HG03460 (cell line): ENCODE data around the gene PLSCR4.
"Not testable (repeated sequence)": the region's sequence is repeated elsewhere in the genome, so short reads cannot be mapped to it uniquely, and the experiment has no call there.

Experiments
- ATAC-seq: cut with Tn5 transposase; IDR thresholded peaks from one replicate; pipeline ENCODE4 v1.9.1; 2021; ENCODE audit not compliant: unreplicated experiment

PLSCR4 gene, protein sequence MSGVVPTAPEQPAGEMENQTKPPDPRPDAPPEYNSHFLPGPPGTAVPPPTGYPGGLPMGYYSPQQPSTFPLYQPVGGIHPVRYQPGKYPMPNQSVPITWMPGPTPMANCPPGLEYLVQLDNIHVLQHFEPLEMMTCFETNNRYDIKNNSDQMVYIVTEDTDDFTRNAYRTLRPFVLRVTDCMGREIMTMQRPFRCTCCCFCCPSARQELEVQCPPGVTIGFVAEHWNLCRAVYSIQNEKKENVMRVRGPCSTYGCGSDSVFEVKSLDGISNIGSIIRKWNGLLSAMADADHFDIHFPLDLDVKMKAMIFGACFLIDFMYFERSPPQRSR

DNA sequence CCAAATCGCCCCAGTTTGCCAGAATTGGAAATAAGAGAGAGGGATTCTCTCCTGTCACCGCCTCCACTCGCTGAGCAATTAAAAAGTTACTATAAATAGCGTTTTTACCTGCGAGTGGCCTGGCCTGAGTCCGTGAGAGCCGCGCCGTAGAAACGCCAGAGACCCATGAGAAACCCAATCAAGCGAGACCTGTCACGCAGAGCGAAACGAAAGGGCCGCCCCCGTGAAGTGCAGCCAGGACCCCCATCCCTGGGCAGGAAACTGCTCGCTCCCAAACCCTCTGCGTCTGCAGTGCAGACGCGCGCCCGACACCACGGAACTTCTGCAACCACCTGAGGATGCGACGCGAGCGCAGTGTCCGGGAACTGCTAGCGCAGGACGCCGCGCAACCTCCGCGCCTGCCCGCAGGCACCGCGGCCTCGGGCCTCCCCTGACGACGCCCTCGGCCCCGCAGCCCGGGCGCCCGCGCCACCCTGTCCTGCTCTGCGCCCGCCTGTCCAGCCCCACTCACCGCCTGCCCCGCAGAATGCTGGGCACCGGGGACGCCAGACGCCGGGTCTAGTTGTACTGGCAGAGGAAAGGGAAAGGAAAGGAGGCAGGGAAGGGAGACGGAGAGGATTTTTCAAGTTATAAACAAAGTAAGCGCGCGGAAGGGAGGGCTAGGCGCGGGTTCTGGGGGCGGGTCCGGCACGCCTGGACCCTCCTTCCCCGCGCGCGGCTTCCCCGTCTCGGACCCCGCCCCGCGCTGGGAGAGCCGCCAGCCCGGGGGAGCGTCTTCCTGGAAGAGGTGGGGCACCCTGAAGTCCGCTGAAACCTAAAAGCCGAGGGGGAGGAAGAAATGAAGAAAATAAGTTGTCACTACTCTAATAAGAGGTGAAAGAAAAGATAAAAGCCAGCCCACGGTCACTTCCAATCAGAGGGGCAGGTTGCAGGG lies at the start of gene PLSCR4:
Gene PLSCR4, minus strand, starts transcription at position 657 of the 934 bp plus-strand sequence. CDS start 29,034 bp downstream, outside the sequence.
- ATAC-seq, result no peak

DNA sequence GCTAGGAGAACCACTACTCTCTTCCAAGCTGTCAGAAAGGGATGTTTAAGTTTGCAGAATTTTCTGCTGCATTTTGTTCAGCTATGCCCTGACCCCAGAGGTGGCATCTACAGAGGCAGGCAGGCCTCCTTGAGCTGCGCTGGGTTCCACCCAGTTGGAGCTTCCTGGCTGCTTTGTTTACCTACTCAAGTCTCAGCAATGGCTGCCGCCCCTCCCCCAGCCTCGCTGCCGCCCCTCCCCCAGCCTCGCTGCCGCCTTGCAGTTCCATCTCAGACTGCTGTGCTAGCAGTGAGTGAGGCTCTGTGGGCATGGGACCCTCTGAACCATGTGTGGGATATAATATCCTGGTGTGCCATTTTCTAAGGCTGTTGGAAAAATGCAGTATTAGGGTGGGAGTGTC lies 42.5 kb upstream of the PLSCR4 start:
- not testable (repeated sequence) for ATAC-seq

DNA sequence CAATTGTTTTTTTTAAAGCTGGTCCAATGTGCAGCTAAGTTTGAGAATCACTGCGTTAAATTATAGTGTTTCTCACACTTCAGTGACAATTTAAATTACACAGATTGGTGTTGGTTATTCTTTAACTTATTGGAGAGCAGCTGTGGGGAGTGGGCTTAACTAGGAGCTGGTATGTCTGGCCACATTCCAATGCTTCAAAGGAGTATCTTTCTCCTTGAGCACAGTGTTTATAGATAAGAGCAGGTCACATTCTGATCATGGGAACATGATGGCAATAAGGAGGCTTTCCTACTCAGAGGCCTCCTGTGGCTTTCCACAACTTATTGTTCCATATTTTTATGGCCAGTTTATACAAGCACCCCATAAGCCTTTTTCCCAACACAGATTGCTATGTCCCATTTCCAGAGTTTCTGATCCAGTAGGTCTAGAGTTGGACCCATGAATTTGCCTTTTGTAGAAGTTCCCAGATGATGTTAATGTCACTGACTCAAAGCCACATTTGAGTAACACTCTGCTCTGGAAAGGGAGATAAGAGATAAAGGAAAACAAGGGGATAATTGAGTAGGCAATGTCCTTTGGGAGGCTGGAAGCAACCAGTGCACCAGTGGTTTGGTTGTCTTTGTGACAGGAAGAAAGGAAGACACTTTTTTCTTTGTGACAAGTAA lies 33.0 kb upstream of the PLSCR4 start:
- no peak for ATAC-seq

DNA sequence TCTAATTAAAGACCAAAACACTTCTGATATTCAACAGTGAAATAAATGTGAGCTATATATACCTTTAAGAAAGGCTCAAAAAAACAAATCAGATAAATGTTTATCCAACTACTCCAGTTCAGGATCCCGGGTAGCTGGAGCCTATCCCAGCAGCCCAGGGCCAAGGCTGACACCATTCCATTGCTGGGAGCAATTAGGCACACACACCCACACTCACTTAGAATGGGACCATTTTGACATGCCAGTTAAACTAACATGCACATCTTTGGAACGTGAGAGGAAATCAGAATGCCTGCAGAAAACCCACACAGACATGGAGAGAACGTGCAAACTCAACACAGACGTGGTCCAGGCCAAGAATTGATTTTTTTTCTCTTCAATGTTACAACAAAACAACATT lies 30.0 kb upstream of the PLSCR4 start:
- ATAC-seq, result no peak

DNA sequence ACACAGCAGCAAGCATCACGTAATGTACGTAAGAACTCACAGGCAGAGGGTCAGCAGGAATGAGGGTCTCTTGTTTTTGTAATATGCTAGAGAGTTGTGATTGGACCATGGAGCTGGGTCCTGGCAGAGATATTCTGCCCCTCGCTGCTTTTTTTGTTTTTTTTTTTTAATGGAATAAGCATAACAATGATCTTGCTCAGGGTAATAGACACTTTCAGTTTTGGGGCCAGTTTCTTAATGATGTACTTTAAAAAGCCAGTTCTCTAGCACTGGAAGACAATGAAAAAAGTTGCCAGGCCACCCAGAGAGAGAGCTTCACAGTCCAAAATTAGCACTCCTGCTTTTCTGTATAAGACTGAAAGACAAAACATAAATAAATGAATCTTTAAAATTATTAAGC lies 29.0 kb upstream of the PLSCR4 start:
- ATAC-seq, result no peak

DNA sequence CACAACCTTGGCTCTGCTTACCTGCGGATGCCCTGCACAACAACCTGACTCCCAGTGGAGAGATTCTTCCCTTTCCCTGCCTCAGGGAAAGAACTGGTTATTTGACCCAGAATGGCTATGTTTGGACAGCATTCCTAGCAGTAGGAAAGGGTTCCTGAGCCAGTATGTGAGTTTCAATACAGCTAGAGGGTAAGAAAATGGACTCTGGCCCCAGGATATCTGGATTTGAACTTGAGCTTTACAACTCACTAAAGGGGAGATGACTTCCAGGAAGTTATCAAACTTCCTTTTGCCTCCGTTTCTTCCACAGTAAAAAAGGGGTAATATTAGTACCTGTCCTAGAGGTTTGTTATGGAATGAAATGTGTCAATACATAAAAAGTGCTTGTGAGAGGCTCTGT lies 28.1 kb upstream of the PLSCR4 start:
- ATAC-seq, result no peak

DNA sequence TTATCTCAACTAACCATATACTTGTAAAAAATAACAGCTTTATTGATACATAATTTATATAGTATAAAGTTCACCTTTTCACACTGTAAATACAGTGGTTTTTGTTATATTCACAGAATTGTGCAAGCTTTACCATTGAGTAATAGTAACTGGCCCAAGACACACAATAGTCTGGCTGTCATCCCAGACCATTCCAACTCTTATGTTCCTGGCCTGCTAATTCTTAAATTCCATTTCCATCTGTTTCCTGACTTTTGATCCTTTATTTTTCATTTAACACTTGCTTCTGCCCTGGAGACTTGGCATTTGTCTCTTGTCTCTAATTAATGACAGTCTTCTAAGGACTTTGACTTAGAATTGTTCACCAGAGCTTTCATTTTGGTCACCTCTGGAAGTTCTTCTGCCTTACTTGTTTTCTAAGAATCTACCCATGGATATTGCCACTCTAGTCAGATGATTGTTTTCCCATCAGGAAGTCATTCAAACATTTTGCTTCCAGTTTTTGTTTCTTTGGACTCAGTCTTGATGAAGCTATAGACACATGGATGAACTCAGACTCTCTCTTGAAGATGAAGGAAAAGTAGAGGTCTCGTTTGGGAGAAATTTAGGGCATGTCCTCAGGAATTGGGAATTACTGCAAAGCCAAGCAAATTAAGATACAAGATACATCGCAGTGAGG lies 27.2 kb upstream of the PLSCR4 start:
- no peak for ATAC-seq

DNA sequence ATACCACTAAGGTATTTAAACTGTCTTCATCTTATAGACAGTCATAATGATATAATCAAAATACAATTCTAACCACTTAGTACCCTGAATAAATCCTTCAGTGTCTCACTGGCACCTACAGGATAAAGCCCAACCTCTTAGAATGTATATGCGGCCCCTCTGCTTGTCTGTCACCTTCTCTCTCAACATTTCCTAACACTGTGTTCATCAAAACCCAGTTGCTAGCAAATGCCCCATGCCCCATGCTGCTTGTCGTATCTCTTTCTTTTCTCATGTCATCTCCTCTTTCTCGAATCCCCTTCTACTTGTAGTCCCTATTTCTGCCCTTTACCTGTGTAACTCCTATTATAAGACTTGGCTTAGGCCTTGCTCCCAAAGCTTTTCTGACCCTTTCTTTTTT lies 24.6 kb upstream of the PLSCR4 start:
- no peak for ATAC-seq

DNA sequence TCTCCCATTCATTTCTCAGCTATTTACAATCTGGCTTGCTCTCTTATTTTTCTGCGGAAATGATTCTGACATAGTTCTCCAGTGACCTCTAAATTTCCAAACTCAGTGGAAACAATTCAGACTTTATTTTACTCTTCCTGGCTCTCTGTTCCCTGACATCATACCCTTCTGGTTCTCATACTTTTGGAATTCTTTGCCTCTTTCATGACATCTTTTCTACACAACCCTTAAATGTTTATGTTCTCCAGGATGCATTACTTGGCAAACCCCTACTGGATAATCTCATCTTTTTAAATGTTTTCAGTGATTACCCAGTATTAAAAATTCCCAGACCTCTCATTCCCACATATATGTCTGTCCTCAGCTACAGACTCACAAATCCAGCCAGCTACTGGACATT lies 23.9 kb upstream of the PLSCR4 start:
- no peak for ATAC-seq

DNA sequence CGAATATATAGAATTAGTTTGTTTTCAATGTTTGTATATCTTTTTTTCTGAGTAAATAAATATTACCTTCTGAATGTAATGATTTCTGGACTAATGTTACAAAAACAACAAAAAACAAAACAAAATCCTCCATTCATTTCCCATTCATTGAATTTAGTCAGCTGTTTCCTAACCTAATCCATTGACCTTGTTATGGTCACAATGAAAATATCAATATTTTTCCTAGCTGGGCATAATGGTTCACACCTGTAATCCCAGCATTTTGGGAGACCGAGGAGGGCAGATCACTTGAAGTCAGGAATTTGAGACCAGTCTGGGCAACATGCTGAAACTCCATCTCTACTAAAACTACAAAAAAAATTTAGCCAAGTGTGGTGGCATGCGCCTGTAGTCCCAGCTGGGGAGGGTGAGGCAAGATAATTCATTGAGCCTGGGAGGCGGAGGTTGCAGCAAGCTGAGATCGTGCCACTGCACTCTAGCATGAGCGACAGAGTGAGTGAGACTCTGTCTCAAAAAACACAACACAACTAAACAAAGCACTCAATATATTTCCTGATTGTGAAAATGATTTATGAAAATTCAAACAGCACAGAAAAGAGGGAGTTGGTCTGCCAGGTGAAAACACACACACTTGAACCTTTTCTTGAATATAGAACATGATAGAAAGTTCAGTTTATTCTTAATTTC lies 23.0 kb upstream of the PLSCR4 start:
- ATAC-seq, result no peak

DNA sequence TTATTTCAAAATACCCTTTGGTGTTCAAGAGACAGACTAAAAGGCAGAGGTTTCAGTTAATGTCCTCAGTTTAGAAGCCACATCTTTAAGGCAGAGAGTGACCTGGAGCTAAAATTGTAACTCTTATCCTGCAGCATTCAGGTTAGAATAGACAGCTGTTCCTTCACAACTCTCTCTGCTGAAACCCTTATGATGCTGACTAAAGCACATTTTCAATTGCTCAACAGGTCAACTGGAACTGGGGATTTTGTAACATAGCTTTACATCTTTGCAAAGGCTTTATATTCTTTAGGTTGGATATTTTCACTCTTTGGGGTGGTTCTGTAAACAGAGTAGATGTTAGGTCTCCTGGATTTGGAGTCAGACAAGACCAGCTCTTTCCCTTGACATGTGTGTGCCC lies 20.3 kb upstream of the PLSCR4 start:
- no peak for ATAC-seq

DNA sequence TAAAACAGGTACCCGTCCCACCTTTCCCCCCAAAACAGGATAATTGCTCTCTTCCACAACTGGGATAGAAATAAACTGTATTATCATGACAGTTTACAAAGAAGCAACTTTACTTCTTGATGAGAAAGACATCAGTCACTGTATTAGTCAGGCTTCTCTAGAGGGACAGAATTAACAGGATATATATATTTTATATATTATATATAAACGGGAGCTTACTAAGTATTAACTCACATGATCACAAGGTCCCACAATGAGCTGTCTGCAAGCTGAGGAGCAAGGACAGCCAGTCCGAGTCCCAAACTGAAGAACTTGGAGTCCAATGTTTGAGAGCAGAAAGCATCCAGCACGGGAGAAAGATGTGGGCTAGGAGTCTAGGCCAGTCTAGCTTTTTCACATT lies 18.4 kb upstream of the PLSCR4 start:
- no peak for ATAC-seq

DNA sequence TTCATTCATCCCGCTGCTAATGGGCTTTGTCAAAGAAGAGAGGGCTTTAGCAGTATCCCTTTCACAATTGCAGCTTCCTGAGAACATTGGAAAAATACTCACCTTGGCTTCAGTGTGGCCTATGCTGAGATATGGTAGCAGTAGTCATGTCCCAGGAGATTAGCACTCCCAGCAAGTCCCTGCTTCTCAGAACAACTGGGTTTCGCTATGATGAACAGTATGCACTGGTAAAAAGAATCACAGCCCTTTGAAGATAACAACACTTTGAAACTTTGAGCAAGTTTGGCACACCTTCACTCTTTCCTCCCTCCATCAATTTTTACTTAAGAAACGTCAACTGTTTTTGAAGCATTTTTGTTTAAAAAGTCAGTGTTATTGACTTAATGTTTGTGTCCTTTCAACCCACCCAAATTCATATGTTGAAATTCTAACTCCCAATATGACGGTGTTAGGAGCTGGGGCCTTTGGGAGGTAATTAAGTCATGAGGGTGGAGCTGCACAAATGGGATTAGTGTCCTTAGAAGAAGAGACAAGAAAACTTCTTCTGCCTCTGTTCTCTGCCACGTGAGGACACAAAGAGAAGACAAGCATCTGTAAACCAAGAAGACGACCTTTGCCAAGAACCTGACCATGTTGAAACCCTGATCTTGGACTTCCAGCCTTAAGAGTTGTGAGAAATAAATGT lies 17.8 kb upstream of the PLSCR4 start:
- ATAC-seq, result no peak

DNA sequence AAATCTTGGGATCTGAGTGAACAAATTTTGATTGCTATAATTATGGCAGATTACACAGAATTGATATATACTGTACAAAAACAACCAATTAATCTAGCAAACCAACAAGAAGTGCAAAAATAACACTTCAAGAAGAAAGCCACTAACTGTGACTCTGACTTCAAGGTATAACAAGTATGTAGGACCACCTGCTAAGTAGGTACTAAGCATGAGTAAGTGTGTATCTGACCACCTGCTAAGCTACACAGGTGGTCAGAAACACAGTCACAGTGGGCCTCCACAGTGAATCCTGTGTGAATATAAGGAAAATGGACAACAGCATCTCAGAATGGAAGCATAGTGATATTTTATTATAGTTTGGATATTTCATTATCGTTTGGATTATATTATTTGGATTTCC lies 14.8 kb upstream of the PLSCR4 start:
- ATAC-seq, result no peak

DNA sequence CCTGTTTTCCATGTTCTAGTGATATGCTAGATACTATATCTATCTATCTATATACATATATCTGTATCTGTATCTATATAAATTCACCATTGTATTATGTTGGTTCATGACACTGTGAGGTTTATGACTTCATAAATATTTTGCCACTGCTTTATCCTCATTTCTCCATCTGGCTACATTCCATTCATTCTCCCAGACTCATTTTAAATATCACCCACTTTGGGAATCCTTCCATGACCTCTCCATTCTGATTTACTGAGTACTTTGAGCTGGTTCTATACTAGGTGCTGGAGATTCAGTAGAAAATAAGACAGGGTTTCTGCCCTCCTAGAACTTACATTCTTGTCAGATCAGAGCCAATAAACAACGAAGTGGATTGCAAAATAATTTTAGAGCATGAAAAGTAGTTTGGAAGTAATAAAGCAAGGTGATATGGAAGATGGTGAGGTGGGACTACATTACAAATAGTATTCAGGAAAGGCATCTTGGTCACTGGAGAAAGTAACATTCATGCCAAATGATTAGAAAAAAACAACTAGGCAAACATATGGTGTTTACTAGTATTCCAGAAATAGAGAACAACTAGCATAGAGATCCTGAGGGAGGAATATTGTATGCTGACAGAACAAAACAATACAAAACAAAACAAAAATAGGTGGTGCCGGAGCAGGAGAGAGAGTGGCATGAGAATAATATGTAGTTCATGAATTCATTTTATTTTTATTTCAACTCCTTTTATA lies 11.6 kb upstream of the PLSCR4 start:
- no peak for ATAC-seq

DNA sequence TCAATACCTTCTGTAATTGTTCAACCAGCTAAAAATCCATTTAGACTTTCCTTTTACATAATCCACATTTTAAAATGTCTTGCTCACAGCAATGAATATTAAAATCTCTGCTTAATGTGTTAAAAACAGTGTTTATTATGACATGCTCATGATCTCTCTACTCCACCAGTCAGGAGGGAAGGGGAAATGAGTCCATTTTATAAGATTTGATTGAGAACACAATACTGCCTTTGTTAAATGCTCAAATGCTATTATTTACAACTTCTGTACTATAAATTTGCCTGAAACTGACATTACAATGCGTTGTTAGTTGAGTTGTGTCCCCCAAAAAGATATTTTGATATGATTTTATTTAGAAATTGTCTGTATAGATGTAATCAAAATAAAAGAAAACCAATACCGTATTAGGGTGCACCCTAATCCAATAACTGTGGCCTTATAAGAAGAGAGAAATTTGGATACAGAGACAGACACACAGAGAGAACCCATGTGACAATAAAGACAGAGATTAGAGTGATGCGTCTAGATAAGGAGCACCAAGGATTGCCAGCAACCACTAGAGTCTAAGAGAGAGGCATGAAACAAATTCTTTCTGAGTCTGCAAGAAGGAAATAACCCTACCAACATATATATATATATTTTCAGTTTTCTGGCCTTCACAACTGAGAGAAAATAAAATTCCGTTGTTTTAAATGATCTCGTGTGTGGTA lies 9.1 kb upstream of the PLSCR4 start:
- no peak for ATAC-seq

DNA sequence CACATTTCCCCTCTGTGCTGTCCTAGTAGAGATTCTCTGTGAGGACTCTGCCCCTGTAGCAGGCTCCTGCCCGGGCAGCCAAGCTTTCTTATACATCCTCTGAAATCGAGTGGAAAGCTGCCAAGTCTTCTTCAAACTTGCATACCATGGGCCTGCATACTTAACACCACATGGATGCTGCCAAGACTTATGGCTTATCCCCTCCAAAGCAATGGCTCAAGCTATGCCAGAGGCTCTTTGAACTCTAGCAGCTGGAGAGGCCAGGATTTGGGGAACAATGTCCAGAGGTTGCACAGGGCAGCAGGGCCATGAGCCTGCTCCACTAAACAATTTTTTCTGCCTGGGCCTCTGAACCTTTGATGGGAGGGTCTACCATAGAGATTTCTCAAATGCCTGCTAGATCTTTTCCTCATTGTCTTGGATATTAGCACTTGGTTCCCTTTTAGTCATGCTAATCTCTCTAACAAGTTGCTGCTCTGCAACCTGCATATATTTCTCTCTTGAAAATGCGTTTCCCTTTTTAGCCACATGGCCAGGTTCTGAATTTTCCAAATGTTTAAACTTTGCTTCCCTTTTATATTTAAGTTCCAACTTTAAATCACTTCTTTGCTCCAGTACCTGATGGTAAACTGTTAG lies 6.1 kb upstream of the PLSCR4 start:
- ATAC-seq, result no peak

DNA sequence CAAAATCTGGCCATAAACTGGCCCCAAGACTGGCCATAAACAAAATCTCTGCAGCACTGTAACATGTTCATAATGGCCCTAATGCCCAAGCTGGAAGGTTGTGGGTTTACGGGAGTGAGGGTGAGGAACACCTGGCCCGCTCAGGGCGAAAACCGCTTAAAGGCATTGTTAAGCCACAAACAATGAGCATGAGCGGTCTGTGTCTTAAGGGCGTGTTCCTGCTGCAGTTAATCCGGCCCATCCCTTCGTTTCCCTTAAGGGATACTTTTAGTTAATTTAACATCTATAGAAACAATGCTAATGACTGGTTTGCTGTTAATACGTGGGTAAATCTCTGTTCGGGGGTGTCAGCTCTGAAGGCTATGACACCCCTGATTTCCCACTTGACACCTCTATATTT lies 1.5 kb upstream of the PLSCR4 start:
- ATAC-seq, result not testable (repeated sequence)
